Bone marrow (tissue), 2 donors: ENCODE data around the gene PSD4.

ENCODE experiments used
- DNase-seq, 2 donors: peaks; one replicate each; lab custom pipeline; 2025; lab: John Stamatoyannopoulos, UW

The PSD4 gene

GRCh38 chr2:113173542-113174375 lies at the start of gene PSD4:
PSD4 (plus strand) TSS chr2:113173971; CDS start chr2:113182457, 8,486 bp downstream.
- DNase-seq: peak; percentile 60 to 87

GRCh38 chr2:113124181-113124961 lies 49.4 kb upstream of the PSD4 start:
- DNase-seq: peak; percentile 37 to 47

- no peak for DNase-seq
Observed at GRCh38 chr2:113124984-113125855, 48.6 kb upstream of the PSD4 start.

- DNase-seq: peak in 1 of 2 donors; percentile 69
Observed at GRCh38 chr2:113126845-113127645, 46.7 kb upstream of the PSD4 start, which contains the start of gene IL1RN. IL1RN (plus strand) TSS chr2:113127598; CDS start chr2:113127625, 27 bp downstream.

GRCh38 chr2:113127646-113128570 lies 45.9 kb upstream of the PSD4 start:
- DNase-seq: peak in 1 of 2 donors; percentile 69

- no peak for DNase-seq
Observed at GRCh38 chr2:113129519-113130078, 44.2 kb upstream of the PSD4 start.

GRCh38 chr2:113131352-113132185 lies 42.2 kb upstream of the PSD4 start:
- no peak for DNase-seq

GRCh38 chr2:113132414-113133021 lies 41.3 kb upstream of the PSD4 start:
- no peak for DNase-seq

- no peak for DNase-seq
Observed at GRCh38 chr2:113133704-113134598, 39.8 kb upstream of the PSD4 start.

GRCh38 chr2:113134717-113135116 lies 39.1 kb upstream of the PSD4 start:
- DNase-seq: no peak

- no peak for DNase-seq
Observed at GRCh38 chr2:113135317-113135716, 38.5 kb upstream of the PSD4 start.

GRCh38 chr2:113136828-113137775 lies 36.7 kb upstream of the PSD4 start:
- peak in 1 of 2 donors; percentile 25 for DNase-seq

GRCh38 chr2:113137827-113138226 lies 35.9 kb upstream of the PSD4 start:
- DNase-seq: no peak

- DNase-seq: peak in 1 of 2 donors; percentile 41
Observed at GRCh38 chr2:113138428-113139322, 35.1 kb upstream of the PSD4 start.

GRCh38 chr2:113141451-113141850 lies 32.3 kb upstream of the PSD4 start:
- no peak for DNase-seq
